Stimulated activated CD8-positive, alpha-beta memory T cell treated with anti-CD3 and anti-CD28 coated beads, Interleukin-4, amount 100 ng/mL, for 4 hours (primary cell): Measurements from ENCODE around the gene SEMA4G.

ENCODE experiments used
- DNase-seq, 2 donors: peaks; one replicate each; pipeline ENCODE4 v3.0.0-alpha.2; 2020; ENCODE audit warnings: low read depth in 2 of 2, low spot score in 1 of 2

SEMA4G gene

GRCh38 chr10:101005869-101006567 is 36.7 kb downstream of the SEMA4G start:
- DNase-seq, result no peak

DNA sequence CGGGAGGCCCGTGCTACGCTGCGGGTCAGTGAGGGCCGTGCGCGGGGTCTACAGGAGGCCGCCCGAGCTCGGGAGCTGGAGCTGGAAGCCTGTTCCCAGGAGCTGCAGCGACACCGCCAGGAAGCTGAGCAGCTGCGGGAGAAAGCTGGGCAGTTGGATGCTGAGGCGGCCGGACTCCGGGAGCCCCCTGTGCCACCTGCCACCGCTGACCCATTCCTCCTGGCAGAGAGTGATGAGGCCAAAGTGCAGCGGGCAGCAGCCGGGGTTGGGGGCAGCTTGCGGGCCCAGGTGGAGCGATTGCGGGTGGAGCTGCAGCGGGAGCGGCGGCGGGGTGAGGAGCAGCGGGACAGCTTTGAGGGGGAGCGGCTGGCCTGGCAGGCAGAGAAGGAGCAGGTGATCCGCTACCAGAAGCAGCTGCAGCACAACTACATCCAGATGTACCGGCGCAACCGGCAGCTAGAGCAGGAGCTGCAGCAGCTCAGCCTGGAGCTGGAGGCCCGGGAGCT is 37.3 kb downstream of the SEMA4G start:
- no peak for DNase-seq

DNA sequence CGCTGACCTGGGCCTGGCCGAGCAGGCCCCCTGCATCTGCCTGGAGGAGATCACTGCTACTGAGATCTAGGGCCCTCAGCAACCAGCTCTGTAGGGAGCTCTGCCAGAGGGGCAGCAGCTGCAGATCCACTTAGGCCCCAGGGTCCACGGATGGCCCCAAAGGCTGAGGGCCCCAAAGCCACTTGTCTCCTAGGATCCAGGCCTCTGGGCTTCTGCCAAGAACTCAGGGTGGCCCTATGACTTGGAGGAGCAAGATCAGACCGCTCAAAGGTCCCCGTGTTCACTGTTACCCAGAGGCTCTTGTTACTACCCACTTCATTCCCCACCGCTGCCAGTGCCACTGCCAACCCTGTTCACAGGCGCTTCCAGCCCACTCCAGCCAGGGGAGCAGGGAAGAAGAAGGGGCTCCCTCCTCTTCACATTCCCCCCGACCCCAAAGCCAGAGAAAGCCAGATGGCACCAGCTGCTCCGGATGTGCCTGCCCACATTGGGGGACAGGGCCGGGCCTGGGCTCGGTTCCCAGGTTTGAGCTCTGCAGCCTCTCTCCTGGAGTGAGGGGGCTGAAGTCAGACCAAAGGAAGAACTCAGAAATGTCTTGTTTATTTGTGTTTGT is 37.9 kb downstream of the SEMA4G start:
- no peak for DNase-seq

GRCh38 chr10:101007915-101008822 is 38.9 kb downstream of the SEMA4G start:
- DNase-seq, result no peak

DNA sequence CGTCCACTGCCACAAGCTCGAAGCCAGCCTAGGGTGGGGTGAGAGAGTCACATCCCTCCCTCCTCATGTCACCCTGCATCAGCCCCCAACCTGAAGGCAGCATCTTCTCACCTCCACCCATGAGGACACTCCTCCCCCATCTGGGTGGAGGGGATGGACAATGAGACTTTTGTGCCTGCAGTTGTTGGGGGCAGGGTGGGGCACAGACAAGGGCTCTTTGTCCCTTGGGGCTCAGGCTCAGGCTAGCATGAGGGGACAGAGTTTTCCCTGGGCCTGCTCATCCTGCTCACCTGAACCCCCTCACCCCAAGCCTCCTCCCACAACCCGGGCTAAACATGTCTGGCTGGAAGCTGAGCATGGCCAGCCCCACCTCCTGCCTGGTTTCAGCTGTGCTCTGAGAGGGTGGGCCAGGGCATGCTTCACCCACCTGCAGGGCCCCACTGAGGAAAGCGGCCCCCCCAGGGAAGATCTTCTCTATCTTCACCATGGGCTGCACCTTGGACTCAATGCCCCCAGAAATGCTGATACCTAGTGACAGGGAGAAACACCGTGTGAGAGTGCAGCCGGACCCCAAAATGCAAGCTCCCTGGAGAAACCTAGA is 39.6 kb downstream of the SEMA4G start:
- no peak for DNase-seq

- DNase-seq, result no peak
Measured at GRCh38 chr10:101010329-101010728, 41.0 kb downstream of the SEMA4G start.

GRCh38 chr10:101011517-101012423 is 42.5 kb downstream of the SEMA4G start:
- DNase-seq, result no peak

DNA sequence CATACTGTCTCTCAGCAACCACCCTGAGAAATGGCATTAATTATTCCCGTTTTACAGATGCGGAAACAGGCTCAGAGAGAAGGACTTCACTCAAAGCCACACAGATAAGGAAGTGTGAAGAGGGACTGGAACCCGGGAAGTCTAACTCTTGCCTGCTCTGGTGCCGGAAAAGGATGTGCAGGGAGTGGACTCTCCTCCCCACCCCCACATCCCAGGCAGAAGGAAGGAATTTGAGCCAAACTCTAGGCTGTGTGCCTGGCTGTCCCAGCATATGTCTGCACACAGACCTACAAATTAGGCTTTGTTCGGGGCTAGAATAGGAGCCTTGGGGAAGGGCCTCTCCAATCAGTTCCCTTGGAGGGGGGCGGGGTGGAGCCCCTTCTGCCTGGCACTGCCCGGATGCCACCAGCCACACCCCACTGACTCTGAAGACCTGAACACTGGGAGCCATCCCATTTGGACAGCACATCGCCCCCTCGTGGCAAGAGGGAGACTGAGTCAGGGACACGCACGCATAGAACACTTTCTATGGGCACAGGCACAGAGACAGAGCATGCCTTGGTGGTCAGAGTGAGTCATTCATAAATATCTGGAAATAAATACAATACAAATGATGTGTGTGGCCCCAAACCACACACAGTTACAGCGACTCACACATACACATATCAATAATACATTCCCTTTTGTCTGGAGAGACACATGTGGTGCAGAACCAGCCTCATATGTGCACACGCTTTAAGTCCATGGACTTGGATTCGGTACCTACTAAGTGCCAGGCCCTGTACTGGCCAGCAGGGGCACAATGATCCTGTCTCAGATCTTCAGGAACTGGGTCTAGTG is 43.4 kb downstream of the SEMA4G start:
- peak in 1 of 2 donors; percentile 54 for DNase-seq

- DNase-seq, result no peak
Measured at GRCh38 chr10:101013365-101013825, 44.1 kb downstream of the SEMA4G start.

DNA sequence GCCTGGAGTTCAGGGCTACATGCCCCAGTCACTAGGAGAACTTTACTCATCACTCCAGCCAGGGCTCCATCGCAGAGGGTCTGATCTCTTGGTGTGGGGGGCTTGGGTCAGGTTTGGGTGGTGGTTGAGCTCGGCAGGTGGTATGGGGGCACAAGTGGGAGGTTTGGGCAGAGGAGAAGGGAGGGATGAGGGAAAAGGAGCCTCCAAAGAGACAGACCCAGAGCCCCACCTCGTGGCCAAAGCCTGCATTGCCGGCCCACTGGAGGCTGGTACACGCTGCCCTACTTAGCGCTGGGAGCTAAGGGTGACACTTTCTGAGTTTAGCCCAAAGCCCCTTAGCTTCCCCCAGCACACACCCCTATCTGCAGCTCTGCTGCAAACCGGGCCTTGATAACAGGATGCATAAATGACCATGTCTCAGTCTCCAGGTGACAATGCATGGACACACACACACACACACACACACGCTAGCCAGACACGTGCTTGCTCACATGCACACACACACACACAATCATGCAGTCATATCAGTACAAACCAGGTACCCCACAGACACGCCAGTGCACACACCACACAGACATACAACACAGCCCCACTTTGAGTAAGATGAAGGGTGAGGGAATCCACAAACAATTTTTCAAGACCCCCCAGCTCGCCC is 45.1 kb downstream of the SEMA4G start:
- DNase-seq, result peak; percentile 37 to 66

DNA sequence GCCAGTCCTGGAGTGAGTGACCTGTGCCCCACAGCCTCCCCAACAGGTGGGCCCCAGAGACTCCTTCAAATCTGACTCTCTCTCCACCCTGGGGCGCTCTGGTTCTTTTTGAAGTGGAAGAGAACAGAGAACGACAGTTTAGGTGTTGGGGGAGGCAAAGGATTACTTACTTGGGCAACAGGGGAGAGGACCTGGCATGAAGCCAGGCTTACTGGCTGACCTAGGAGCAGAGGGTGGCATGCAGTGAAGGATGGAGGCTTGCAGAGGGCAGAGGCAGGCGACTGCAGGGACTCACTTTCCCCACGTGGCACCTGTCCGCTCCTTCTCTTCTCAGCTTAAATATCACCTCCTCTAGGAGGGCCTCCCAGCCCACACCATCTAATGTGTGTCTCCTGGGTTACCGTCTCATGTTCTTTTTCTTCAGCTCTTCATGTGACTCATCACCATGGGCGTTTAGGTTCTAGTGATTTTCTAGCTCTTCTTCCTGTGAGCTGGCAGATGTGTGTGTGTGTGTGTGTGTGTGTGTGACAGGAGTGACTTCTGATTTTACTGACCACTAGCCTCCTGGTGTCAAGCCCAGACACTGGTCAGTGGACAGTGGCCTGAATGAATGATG is 45.8 kb downstream of the SEMA4G start:
- DNase-seq, result no peak

GRCh38 chr10:101015582-101015973 is 46.3 kb downstream of the SEMA4G start:
- DNase-seq, result no peak

DNA sequence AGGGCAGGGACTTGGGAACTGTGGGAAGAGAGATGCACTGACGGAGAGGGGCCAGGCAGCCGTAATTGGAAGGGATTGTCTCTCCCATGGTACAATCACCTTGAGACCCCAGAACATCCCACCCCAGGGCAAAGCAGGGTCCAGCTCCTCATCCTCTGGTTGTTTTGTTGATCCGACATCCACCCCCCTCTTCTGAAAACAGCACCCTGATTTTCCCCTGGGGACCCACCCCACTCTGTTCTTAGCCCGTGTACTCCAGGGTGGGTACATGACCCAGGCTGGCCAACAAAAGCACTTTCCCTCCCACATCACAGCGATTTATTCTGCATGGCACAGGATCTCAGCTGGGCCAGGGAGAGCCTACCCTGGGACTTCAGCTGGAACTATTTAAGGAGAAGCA is 47.5 kb downstream of the SEMA4G start:
- DNase-seq, result no peak

DNA sequence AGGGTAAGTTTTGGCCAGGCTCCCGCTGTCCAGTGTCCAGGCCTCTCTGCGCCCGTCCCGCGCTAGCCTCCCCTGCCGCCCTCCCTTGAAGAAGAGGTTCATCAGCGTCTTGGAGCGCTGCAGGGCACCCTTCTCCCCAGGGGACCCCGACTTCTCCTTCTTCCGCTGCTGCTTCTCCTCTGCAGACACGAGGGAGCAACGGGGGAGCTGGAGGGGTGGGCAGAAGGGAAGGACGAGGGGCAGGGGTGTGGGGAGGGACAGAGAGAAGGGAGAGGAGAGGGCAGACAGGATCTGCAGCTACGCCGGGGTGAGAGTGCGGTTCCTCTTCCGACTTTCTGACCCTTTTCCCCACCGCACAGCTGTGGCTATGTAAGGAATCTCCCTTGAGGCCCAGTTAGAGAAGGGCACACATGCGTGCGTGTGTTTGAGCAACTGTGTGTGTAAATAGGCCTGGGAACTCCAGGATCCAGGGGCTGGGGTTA is 48.9 kb downstream of the SEMA4G start:
- no peak for DNase-seq

- DNase-seq, result peak in 1 of 2 donors; percentile 44
Measured at GRCh38 chr10:101018600-101019439, 49.5 kb downstream of the SEMA4G start.
